GM21786 (cell line): ENCODE results near the gene NCKAP1.
A peak's percentile ranks its signal among the peaks of the same experiment; 100 is the strongest.
"Not testable (repeated sequence)": the region's sequence is repeated elsewhere in the genome, so short reads cannot be mapped to it uniquely, and the experiment has no call there.

Experiments used
- ATAC-seq: cut with Tn5 transposase; IDR thresholded peaks from one replicate; pipeline ENCODE4 v1.9.1; 2021; ENCODE audit not compliant: unreplicated experiment

The NCKAP1 gene

GRCh38 chr2:183038341-183039300 lies at the start of gene NCKAP1:
NCKAP1 (minus strand) TSS chr2:183038457; CDS start chr2:183038099, 358 bp downstream.
- peak; percentile 67 for ATAC-seq

- ATAC-seq = no peak
Measured at GRCh38 chr2:183081911-183082310, 43.7 kb upstream of the NCKAP1 start.

GRCh38 chr2:183079139-183079775 lies 41.0 kb upstream of the NCKAP1 start:
- ATAC-seq = peak; percentile 12

GRCh38 chr2:183078464-183079138 lies 40.3 kb upstream of the NCKAP1 start, which contains the start of gene DUSP19:
DUSP19 (plus strand) TSS chr2:183078747; CDS start chr2:183078934, 187 bp downstream.
- ATAC-seq = peak; percentile 89

GRCh38 chr2:183078163-183078463 lies 39.9 kb upstream of the NCKAP1 start:
- ATAC-seq = no peak

GRCh38 chr2:183072177-183072576 lies 33.9 kb upstream of the NCKAP1 start:
- ATAC-seq = no peak

GRCh38 chr2:183070942-183071844 lies 32.9 kb upstream of the NCKAP1 start:
- ATAC-seq = no peak

- no peak for ATAC-seq
Measured at GRCh38 chr2:183069174-183069573, 30.9 kb upstream of the NCKAP1 start.

- no peak for ATAC-seq
Measured at GRCh38 chr2:183068561-183068960, 30.3 kb upstream of the NCKAP1 start.

GRCh38 chr2:183063083-183063482 lies 24.8 kb upstream of the NCKAP1 start:
- no peak for ATAC-seq

- no peak for ATAC-seq
Measured at GRCh38 chr2:183060571-183061231, 22.4 kb upstream of the NCKAP1 start.

GRCh38 chr2:183059561-183059960 lies 21.3 kb upstream of the NCKAP1 start:
- no peak for ATAC-seq

- peak; percentile 36 for ATAC-seq
Measured at GRCh38 chr2:183057333-183057985, 19.2 kb upstream of the NCKAP1 start.

- ATAC-seq = no peak
Measured at GRCh38 chr2:183049420-183049819, 11.2 kb upstream of the NCKAP1 start.

GRCh38 chr2:183047486-183048125 lies 9.3 kb upstream of the NCKAP1 start:
- ATAC-seq = not testable (repeated sequence)

- not testable (repeated sequence) for ATAC-seq
Measured at GRCh38 chr2:183043580-183043979, 5.3 kb upstream of the NCKAP1 start.

- no peak for ATAC-seq
Measured at GRCh38 chr2:183040604-183041003, 2.3 kb upstream of the NCKAP1 start.

GRCh38 chr2:183037553-183038340 lies 510 bp downstream of the NCKAP1 start:
- ATAC-seq = peak; percentile 34
